Stimulated activated CD4-positive, alpha-beta T cell treated with anti-CD3 and anti-CD28 coated beads, Interleukin-4, amount 100 ng/mL, for 24 hours (primary cell): ENCODE measurements around the gene RPS21.

Source experiments
- DNase-seq: peaks from one replicate; pipeline ENCODE4 v3.0.0-alpha.2; 2020

Gene RPS21

DNA sequence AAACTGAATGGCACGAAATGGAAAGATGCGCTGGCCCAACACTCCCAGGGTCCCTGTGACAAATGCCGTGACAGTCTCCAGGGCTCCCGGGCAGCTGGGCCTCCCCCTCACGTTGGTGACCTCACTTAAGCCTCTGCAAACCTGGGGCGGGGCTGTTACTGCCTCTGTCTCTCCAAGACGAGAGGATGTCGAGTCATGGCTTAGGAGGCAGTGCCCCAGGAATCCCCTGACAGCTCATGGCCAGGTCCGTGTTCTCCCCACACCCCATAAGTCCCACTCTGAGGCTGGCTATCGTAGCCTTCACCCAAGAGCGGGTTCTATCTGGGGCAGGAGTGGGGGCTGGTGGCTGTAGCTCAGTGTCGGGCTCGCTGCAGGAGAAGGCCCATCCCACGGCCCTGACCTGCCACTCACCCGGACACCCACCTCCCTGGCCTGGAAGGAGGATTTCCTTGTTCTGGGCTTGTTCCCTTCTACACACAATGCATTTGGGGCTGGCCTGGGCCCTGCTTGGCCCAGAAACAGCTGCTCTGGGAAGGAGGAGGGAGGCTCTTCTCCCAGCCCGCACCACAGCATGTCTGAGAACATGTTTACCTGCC lies 5.6 kb upstream of the RPS21 start:
- DNase-seq, result no peak

DNA sequence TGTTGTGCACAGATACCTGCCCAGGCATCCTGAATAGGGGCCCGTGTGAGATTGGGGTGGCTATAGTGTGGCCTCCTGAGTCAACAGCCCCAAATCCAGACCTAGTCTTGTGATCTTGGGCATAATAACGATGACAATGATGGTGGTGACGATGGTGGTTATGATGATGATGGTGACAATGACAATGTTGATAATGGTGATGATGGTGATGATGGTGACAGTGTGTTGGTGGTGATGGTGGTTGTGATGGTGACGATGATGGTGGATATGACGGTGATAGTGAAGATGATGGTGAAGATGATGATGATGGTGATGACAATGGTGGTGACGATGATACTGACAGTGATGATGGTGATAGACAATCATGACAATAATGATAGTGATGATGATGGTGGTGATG lies 5.1 kb upstream of the RPS21 start:
- no peak for DNase-seq

DNA sequence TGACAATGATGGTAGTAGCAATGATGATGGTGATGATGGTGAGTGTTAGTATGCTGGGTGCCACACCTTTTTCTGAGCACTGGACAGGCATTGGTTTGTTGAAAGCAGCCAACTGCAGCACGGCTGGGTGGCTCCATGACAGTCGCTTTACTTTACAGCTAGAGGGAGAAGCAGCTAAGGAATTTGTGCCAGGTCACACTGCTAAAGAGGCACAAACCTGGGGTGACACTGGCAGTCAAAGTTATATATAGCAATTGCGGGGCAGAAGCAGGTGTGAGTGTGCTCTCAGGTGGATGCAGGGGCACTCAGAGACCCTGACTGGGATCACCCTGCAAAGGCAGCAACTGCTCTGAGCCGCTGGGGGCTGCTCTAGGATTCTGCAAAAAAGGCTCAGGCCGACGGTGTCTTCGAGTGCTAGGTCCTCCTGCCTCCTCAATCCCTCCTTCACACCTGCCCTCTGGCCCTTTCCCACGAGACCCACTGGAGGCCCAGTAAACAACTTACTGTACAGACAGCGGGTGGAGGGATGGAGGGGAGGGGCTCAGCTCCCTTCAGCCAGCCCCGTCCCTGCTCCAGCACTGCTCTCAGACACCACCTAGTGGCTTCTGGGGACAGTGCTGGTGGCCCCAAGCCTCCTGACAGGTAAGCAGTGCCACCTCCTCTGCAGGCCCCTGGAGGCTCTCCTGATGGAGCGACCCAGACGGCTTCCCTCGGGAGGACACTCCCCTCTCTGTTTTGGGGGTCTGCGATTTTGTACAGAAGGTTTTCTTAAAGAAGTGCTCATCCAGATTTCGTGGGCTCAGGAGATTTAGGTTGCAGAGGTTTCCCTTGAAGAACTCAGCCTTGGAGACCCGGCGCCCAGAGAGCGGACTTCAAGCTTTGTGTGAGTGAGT lies 4.4 kb upstream of the RPS21 start:
- peak; percentile 82 for DNase-seq

DNA sequence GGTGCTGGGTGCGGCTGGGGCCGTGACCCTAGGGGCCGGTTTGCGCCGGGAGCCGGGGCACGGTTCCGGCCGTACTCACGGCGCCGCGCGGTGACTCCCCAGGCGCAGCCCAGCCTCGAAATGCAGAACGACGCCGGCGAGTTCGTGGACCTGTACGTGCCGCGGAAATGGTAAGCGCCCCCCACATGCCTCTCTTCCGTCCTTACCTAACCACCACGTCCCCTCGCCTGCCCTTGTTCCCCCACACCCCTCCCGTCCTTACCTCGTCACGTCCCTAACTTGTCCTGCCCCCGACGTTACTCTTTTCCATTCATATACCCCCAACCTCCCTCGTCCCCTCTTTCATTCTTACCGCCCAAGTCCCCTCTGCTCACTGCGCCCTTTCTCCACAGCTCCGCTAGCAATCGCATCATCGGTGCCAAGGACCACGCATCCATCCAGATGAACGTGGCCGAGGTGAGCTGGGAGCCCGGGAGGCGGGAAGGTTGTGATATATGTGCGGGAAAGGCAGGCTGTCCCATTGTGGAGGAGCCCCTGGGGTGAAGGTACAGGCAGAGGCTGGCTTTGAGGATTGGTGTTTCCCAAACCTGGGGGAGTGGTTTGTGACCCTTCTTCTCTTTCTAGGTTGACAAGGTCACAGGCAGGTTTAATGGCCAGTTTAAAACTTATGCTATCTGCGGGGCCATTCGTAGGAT lies 463 bp downstream of the RPS21 start:
- no peak for DNase-seq

DNA sequence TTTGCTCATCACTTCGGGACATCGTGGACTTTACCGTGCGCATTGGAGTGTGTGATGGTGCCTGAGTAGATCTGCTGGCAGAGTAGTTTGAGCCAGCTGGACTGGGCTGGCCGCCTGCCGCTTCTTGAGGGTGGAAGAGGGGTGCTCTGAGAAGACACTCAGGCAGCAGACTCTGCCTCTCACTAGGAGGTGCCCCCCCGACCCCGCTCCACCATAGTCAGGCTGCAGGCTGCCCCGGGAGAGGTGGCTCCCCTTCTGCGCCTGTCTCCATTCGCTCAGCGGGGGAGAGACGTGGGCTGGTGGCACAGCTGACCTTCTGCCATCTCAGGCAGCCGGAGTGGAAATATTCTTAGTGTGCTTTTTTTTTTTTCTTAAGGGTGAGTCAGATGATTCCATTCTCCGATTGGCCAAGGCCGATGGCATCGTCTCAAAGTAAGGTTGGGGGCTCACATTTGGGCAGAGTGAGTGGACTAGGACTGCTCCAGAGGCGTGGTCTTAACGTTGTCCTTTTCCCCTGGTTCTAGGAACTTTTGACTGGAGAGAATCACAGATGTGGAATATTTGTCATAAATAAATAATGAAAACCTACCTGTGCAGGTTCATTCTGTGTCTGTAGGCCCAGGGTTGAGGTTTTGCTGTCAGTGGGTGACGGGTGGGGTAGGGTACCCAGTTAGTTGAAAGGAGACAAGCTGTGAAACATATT lies 1.2 kb downstream of the RPS21 start:
- no peak for DNase-seq

DNA sequence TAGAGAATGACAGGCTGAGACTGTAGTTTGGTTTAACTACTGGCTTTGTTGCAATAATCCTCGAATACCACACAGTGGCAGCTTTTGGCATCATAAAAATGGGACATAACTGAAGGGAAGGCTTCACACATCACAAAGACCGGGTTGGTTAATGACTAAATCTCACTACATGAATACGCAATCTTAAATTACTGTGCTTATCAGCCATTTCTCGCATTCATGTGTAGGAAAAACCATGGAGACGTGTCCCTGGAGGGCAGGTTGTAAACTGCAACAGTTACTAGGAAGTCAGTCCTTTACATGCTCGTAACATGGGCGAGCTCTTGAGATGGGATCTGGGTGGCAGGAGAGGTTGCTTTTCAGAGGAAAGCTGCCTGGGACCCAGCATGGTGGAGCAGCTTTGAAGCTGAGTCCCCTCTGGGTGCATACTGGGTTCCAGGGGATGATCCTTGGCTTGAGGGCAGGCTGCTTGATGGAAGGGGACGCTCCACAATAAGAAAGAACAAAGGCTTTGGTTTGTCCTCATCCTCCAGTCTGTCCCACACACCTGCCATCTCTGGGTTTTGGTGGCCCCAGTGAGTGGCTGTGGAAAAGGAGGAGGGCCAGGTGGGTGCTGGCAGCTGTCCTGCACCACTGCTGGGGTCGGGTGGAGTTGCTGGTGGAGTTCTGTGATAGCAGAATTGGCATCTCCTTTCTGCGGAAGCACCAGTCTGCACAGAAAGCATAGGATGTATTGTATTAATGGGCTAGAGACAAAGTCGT lies 2.1 kb downstream of the RPS21 start:
- DNase-seq, result no peak

DNA sequence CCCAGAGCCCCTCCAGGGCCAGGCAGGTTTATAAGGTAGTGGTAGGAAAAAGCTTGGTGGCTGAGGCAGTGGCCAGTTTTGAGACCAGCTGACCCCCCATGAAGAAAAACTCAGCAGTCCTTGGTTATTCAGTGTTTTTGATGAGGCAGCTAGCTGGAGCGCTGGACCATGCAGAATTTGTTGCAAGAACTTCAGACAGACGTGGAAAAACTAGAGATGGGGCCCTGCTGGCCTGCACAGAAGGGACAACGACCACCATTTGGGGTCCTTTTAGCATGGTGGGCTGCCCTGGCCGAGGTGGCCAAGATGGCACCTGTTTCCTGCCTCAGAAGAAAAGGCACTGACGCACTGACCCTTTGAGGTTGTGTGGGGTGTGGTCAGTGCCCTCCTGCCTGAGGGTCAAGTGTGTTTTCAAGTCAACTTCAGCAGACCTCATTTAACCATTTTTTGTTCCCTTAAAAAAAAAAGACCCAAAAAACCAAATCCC lies 2.7 kb downstream of the RPS21 start:
- no peak for DNase-seq

DNA sequence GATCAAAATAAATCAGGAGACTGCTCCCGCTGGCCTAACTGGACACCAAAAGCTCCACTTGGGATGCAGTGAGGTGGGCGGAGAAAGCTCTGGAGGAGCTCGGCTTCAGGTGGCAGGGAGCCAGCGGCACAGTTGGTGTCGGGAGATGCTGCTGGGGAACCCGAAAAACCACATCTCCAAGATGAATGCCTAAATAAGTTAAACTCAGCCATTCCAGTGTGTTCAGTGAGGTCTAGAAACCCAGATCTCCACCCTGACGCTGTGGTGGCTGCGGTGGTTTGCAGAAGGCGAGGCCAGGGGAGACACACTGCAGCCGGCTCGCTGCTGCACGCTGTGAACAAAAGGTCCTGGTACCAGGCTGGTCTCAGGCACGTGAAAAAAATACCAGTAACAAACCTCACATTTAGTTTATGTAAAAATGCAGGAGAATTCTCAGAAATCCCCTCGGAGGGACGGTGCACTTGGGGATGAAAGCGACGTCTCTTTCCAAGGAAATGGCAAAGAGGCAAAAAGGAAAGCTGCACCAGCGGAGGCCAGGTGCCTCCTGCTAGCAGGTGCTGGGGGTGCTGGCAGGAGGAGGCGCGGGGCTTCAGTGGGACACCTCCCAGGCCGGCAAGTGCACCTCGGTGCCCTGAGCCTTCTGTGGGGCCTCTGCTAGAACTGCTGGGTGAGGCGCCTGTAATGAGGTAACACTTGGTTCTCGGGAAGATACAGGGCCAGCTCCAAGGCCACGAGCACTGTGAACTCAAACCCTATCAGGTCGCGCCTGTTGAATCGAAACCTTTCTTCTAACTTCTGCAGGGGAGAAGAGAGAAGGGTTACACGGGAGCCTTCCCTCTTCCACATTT lies 3.6 kb downstream of the RPS21 start:
- DNase-seq, result no peak

DNA sequence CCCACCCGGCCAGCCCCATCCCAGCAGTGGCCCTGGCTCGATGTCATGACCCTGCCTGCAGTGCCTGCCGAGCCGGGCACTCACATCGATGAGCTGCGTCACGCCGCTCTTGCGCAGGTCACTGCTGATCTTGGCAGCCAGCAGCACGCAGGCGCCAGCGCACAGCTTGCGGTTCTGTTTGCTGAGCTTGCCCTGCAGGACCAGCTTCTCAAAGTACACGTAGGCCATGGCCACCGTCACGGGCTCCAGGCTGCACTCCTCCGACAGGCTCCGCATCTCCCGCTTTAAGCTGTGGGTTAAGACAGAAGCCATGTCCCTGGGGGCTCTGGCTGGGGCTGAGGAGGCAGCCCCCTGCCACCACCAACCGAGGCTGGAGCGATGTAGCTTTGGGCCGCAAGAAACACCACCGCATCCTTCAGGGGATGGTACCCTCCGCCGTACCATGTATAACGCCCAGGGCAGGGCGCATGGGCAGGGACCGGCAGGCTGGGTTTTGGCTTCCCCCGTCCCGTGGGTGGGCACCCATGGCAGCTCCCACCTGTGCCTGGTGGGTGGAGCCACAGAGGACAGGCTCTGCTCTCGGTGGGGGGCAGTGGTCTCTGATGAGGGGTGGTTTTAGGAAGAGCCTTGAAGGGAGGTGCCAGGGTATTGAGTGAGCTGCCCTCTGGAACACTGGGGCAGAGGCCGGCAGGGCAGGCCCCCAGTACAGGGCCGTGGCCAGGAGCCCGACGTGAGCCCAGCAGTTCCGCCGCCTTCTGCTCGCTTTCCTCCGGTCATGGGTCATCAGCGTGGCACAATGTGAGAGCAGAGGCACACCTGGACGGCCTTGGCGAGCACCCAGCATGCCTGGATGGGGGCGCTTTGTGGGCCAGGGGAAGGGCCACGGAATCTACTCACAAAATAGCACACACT lies 4.5 kb downstream of the RPS21 start:
- no peak for DNase-seq

DNA sequence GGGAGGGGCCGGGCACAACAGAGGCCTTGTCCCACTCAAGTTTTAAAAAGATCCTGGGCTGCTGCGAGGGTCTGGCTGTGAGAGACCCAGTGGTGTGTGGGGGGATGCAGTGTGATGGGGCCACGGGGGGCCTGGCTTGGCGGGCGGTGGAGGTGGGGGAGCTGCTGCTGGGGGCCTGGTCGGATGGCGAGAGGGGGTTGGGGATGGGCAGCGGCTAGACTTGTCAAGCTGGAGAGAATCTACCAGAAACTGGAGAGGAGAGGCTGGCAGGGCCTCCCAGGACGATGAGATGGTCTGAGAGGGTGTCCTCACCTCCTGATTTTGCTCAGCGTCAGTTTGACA lies 5.1 kb downstream of the RPS21 start:
- DNase-seq, result no peak

DNA sequence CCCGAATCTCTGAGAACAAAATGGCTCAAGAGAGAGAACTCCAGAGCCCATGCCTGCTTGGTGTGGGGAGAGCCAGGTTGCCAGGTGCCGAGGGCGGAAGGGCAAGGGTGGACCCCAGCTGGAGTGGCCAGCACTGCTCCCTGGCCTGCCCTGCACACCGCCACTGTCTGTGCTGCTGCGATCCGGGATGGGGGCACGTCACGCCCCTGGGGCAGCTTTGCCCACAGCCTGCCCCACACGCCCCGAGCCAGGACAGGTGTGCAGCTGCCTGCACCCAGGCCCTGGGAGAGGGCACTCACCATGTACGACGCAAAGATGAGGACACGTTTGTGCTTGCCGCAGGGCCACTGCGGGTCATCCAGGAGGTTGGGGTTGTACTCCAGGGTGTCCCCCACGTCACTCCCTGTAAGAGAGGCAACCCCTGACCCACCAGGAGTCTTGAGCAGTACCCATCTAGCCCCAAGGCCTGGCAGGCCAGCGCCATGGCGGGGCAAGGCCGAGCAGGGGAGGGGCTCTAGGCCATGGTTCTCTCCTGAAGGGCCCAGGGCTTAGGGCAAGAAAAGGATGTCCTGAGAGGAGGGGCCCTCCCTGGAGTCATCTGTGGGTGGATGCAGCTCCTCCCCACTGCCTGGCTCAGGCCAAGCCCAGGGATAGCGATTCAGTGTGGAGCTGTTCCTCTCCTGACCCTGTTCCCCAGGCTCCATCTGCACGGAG lies 5.9 kb downstream of the RPS21 start:
- DNase-seq, result no peak

DNA sequence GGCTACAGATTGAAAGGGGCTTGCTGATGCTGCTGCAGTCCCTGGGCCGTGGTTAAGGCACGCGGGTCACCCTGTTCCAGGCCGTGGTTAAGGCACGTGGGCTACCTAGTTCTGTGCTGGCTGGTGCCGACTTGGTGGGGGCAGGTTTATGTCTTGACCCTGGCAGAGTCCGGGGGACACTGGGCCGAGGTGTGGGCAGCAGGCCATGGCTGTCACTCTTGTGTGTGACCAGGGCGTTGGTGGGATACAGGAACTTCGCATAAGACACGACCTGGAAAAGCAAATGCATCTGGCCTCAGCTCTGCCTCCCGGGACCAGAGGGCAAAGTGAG lies 6.4 kb downstream of the RPS21 start:
- no peak for DNase-seq

DNA sequence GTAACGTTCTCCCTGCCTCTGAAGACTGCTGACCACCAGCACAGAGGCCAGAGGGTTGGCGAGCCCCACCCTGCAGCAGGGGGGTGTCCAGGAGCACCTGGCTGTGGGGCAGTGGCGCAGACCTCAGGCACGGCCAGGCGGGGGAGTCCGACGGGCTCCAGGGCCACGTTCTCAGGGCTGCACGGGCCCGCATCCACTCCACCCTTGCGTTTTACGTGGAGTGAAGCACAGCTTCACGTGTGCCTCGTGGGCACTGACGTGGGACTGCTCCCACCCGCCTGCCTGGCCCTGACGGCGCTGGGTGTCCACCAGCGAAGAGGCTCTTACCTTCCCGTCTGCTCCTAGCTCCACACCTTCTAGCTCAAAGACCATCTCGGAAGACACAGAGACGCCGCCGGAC lies 6.9 kb downstream of the RPS21 start:
- no peak for DNase-seq

DNA sequence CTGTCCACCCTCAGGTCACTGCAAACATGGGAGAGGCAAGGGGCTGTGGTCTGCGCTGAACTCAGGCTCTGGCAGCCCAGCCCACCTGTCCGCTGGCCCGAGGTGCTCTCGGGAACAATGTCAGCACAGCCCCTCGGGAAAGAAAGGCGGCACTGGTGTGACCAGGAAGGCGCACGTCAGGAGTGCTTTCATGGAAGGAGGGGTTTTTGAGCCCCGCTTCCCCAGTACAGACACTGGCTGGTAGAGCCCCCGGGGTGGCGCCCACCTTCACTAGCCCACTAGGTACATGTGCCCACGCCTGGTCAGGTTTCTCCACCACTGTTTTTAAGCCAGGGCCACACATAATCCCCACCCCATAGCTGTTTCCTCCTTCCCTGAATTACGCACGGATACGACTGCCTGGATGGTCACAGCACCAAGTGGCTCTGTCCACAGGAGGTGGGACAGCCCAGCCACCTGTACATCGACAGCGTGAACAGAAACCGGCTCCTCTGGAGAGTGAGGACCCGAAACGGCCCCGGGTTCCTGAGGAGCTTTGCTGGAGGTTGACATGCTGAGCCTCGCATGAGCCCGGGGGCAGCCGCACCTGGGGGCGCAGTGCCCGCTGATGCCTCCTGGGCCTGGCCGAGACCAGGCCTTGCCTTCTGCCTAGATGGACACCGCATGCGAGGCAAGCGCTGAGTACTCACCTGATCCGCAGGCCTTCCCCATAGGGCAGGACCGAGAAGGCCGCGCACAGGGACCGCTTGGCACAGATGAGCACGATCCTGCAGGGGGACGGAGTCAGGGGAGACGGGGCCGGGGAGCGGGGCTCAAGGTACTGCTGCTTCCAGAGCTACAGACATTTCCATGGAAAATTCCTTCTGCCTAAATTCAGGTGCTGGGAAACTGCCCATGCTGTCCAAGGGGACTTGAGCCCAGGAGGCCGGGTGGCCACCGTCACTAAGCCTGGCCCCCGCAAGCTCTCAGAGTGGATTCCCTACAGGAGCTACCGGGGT lies 7.6 kb downstream of the RPS21 start:
- no peak for DNase-seq

DNA sequence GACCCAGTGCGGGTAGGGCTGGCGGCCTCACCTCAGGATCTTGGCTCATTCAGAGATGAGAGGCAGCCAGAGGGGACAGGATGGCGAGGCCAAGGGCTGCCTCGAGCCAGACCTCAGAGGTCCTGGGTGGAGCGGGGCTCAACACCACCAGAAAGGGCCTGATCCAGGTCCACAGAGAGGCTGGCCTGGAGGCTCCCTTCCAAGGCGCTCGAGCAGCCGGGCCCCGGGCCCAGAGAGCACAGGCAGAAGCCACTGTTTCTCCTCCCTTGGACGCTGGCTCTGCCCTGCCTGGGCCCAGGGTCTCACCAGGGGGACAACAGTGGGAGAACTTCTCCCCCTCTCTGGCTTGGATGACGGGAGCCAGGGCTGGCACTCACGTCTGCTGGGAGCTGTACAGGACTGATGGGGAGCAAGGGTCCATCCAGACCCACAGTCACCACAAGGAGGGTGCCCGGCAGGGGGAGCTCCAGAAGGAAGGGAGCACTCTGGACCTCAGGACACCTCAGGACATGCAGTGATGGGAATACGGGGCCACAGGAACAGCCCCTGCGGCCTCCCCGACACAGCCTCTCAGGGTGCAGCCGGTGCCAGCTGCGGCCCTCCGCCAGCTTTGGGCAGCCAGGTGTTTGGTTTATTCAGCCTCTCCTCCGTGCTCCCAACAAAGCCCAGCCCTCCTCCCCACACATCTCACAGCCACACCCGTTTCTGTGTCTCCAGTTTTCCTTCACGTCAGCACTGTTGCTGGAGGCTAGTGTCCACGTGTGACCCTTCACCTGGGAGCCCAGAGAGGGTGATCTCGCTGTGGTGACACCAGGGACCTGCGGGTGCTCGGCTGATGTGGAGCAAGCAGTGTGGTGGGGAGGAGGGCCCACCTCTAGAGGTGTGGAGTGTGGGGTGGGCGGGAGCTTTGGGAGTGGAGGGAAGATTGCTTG lies 8.7 kb downstream of the RPS21 start:
- no peak for DNase-seq

DNA sequence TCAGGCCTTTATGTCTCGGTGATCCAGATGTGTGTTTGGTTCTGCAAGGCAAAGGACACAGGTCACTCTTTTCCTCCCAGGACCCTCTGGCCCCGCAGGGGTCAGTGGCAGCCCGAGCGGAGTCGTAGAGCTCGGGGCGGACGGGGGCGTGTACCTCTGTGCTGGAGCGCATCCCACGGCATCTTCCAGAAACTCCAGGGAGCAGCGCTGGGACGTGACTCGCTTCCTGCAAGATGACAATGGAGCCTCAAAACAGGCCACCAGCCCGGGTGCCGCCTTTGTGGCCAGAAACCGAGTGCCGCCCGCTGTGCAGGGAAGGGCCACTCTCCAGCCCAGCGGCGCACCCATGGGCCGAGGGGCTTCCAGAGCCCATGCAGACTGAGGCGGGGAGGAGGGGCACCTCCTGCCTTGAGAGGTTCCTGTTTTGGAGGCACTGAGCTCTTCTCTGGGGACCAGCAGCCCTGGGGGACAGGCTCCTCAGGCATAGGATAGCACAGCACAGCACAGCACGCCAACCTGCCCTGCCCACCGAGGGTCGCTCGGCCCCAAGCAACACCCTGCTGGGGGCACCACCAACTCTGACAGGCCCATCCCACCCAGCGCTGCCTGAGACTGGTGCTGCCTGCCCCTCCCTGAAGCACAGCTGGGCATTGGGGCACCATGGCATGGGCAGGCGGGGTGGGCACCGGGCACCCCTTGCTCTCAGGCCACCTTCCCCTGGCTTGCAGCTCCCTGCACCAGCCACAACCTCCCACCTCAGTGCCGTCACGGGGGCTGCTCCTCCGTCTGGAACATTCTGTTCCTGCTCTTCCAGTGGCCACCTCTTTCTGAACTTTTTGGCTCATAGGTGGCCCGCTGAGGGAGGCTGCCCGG lies 9.7 kb downstream of the RPS21 start:
- DNase-seq, result no peak
